Omental fat pad (tissue), 4 donors: ENCODE results near the gene TEX35. TPM values are rescaled to one million over a fixed set of nuclear protein-coding genes. Genes with fewer than 3 reads are reported as not detected.

Experiments used
- ATAC-seq: fragments of 150-250 bp; one replicate; pipeline ENCODE4 v1.9.1; 2016; ENCODE audit warnings: mild to moderate bottlenecking, moderate library complexity; ENCODE audit not compliant: low FRiP score
- DNase-seq: peaks from one replicate; pipeline ENCODE4 v3.0.0-alpha.2; 2019; ENCODE audit warnings: low spot score
- total RNA-seq, 4 donors: library from RNA; depleted of rRNA; stranded (reverse); fragments of >200 nt; gene quantifications; one replicate each; pipeline ENCODE4 v1.1.0, GENCODE V29; 2016
- TF ChIP-seq, protein P1 (sequence below), 3 donors: fragments of 450-650 bp; IDR thresholded peaks; one replicate each; pipeline ENCODE4 v1.5.1; 2016 to 2017; ENCODE audit warnings: antibody characterized with exemption in 3 of 3, mild to moderate bottlenecking in 3 of 3, moderate library complexity in 2 of 3

TEX35 gene
- total RNA-seq, 4 donors from 2014 or later, result not detected

DNA sequence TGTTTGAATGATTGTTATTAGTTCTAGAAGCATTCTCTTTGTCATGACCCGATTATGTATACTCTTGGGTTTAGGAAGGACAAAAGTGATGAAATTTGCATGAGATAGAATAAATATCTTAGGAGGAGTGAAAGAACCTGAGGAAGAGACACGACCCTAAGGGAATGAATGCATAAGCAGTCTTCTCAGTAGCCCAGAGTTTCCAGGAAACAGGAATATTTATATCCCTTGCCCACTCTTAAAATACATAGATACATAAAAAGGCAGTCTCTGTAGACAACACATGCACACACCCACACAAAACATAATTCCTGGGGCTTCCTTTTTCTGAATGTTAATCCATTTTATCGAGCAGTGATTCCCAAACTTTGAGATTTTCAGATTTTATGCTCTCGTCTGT, 35.5 kb upstream of the TEX35 start:
- TF ChIP-seq, protein P1, sequence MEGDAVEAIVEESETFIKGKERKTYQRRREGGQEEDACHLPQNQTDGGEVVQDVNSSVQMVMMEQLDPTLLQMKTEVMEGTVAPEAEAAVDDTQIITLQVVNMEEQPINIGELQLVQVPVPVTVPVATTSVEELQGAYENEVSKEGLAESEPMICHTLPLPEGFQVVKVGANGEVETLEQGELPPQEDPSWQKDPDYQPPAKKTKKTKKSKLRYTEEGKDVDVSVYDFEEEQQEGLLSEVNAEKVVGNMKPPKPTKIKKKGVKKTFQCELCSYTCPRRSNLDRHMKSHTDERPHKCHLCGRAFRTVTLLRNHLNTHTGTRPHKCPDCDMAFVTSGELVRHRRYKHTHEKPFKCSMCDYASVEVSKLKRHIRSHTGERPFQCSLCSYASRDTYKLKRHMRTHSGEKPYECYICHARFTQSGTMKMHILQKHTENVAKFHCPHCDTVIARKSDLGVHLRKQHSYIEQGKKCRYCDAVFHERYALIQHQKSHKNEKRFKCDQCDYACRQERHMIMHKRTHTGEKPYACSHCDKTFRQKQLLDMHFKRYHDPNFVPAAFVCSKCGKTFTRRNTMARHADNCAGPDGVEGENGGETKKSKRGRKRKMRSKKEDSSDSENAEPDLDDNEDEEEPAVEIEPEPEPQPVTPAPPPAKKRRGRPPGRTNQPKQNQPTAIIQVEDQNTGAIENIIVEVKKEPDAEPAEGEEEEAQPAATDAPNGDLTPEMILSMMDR (IDR thresholded peaks at IDR 0.05), result no peak
- ATAC-seq (no peak), DNase-seq (no peak)

DNA sequence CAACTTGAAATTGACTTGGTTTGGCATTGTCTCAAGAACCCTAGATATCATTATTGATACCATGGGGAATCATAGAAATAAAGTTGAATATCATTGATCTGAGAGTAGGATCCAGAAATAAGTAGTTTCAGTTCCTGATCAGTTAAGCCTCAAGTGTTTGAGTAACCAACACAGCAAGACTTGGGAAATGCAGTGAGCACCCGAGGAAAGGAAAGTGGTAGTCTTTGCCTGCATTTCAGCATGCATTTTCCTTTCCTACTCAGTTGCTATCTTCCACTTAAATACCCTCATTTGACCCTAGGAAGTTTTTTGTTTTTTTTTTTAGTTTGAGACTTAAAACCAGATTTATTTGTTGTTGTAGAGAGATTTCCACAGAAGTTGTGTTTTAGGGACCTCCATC, 35.1 kb upstream of the TEX35 start:
- ATAC-seq, result no peak
- DNase-seq, result no peak
- TF ChIP-seq, protein P1 (IDR thresholded peaks at IDR 0.05), result no peak

GRCh38 chr1:178483251-178483957, 29.5 kb upstream of the TEX35 start:
- TF ChIP-seq, protein P1 (IDR thresholded peaks at IDR 0.05), result no peak
- no peak for DNase-seq
- no peak for ATAC-seq

DNA sequence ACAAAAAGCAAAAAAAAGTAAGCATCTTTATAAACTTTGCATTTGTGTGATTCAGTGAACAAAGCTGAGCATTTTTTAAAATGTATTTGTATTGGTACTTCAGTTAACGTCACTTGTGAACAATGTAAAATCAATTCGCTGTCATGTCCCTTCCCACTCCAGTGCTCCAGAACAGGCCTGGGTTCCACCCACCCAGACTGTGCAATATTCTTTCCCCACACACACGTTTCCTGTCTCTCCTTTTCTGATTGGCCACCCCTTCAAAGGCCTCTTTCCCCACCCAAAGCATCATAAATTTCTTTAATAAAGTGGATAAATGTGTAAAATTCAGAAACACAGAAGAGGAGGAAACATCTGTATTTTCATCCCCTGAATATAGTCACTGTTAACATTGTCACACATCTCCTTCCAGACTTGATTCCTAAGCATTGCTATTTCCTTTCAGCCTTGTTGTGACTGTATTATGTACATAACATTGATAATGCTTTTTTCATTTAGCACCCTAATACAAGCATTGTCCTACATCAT, 28.1 kb upstream of the TEX35 start:
- ATAC-seq, result no peak
- TF ChIP-seq, protein P1 (IDR thresholded peaks at IDR 0.05), result no peak

GRCh38 chr1:178485541-178485981, 27.3 kb upstream of the TEX35 start:
- TF ChIP-seq, protein P1 (IDR thresholded peaks at IDR 0.05), result no peak
- ATAC-seq, result peak; percentile 61
- no peak for DNase-seq

More for the DNA sequence above, 28.1 kb upstream of the TEX35 start:
- DNase-seq, result no peak

DNA sequence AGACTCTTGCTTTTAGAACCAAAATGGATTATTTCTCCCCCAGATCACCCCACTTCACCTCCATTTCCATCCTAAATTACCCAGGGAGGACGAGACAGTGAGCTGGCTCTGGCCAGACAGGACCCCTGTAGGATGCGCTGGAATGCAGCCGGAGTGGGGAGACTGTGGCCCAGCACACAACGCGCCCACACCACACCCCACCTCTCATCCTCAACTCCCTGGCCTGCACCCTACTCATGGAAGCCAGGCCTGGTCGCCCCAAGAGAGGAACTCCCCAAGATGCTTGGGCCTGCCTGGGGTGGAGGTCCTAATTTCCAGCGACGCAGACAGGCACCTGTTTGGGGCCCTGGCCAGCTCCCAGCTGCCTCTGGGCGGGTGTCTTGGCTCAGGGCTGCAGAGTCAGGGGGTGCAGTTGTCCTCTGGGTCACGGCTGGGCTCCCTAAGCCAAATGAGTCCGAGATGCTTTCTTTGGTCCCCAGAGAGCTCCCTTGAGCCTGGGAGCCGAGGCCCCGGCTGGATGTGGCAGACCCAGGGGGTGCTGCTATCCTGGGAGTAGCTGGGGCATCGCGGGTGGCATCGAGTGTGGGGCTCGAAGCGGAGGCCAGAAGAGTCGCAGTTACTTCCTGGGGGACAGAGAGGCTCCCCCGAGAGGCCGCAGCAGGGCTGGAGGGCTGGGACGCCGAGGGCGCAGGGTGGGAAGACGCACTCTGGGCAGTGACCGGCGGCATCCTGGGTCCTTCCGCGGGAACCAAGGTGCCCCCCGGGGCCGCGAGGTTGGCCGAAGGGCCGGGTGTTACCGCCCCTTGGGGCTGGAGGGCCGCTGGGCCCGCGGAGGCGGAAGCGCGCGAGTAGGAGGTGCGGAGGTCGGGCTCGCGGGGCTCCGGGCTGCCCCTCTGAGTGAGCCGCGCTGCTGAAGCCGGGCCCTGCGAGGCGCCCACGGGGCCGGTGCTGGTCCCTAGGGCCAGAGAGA, 26.5 kb upstream of the TEX35 start:
- DNase-seq, result no peak
- ATAC-seq, result no peak
- TF ChIP-seq, protein P1 (IDR thresholded peaks at IDR 0.05), result no peak
